ENCODE results near the gene CDKAL1.

DNA sequence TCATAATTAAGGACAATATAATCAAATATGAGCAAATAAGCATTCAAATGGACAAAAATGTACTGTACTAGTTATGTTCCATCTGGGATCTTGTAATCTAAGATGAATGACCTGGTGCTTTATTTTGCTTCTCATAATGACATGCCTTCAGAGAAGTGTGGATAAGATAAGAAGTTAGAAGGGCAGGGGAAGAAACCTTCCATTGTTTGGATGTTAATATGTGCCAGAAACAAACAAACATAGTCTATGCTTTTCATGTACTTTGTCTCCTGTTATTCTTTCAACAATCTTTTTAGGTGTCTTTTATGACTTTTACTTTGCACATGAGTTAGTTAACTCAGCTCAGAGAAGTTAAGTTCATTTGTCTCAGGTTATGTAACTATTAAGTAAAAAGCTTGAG, 547.8 kb downstream of the CDKAL1 start:
- TF ChIP-seq POLR2A (IDR thresholded peaks at IDR 0.05), result no peak
- TF ChIP-seq, protein P1, sequence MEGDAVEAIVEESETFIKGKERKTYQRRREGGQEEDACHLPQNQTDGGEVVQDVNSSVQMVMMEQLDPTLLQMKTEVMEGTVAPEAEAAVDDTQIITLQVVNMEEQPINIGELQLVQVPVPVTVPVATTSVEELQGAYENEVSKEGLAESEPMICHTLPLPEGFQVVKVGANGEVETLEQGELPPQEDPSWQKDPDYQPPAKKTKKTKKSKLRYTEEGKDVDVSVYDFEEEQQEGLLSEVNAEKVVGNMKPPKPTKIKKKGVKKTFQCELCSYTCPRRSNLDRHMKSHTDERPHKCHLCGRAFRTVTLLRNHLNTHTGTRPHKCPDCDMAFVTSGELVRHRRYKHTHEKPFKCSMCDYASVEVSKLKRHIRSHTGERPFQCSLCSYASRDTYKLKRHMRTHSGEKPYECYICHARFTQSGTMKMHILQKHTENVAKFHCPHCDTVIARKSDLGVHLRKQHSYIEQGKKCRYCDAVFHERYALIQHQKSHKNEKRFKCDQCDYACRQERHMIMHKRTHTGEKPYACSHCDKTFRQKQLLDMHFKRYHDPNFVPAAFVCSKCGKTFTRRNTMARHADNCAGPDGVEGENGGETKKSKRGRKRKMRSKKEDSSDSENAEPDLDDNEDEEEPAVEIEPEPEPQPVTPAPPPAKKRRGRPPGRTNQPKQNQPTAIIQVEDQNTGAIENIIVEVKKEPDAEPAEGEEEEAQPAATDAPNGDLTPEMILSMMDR (IDR thresholded peaks at IDR 0.05), result no peak
